Retinal pigment epithelial cell (primary cell): ENCODE results near the gene TRPM2.
A peak's percentile ranks its signal among the peaks of the same experiment; 100 is the strongest.

Source experiments
- DNase-seq: peaks from one replicate; pipeline ENCODE4 v3.0.0-alpha.2; 2010; ENCODE audit warnings: low read depth
- H3K4me3 ChIP-seq: 2 replicates; pipeline ENCODE4 v1.5.1; 2011; ENCODE audit warnings: mild to moderate bottlenecking, low read length, control low read depth, moderate library complexity
- TF ChIP-seq, protein P1 (sequence below): conservative IDR thresholded peaks from 2 replicates; pipeline ENCODE4 v1.5.1; 2011; ENCODE audit warnings: low read depth, low read length, control low read depth, inconsistent platforms

Gene TRPM2

DNA sequence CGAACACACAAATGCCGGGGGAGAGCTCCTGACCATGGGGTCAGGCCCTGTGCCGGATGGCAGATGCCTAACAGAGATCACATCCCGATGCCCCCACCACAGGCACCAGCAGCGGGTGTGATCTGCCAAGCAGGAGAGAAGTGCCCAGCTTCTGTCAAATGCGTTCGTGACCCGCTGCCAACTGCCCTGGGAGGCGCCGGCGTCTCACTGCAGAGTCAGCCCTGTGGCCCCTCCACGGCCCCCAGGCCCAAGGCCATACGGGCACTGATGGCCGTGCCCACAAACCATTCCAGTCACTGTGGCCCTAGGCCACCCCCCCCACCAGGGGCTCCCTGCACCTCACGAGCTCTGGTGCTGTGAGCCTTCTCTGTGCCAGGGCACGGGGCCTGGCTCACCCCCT is 22.2 kb upstream of the TRPM2 start:
- TF ChIP-seq, protein P1, sequence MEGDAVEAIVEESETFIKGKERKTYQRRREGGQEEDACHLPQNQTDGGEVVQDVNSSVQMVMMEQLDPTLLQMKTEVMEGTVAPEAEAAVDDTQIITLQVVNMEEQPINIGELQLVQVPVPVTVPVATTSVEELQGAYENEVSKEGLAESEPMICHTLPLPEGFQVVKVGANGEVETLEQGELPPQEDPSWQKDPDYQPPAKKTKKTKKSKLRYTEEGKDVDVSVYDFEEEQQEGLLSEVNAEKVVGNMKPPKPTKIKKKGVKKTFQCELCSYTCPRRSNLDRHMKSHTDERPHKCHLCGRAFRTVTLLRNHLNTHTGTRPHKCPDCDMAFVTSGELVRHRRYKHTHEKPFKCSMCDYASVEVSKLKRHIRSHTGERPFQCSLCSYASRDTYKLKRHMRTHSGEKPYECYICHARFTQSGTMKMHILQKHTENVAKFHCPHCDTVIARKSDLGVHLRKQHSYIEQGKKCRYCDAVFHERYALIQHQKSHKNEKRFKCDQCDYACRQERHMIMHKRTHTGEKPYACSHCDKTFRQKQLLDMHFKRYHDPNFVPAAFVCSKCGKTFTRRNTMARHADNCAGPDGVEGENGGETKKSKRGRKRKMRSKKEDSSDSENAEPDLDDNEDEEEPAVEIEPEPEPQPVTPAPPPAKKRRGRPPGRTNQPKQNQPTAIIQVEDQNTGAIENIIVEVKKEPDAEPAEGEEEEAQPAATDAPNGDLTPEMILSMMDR = no peak
- DNase-seq = no peak
- H3K4me3 ChIP-seq = no peak overlapping the region

DNA sequence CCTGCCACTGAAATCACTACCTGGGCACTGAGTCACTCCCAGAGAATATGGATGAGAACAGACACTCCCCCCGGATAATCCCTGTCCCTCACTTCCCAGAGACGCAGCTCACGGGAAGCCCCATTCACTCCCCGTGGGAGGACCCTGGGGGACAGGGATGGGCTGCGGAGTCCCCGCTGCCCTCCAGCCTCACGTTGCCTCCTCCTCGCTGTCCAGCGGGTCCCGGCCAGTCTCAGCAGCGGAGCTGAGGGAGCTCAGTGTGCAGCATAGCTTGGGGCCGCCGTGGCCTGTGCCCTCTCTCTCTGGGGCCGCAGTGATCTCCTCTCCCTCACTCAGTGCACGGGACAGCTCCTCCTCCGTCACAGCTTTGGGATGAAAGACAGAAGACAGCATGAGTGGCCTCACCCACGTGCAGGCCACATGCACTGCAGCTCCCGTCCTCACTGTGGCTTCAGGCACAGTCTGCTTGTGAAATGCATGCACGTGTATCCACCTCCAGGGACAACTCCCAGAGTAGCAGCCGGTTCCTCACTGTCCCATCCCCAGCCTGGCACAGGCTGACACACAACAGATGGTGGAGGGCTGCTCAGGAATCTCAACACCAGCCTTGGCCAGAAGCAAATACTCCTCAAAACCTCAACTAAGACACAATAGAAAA is 21.6 kb upstream of the TRPM2 start:
- DNase-seq = peak; percentile 53
- TF ChIP-seq, protein P1 = no peak
- H3K4me3 ChIP-seq = no peak overlapping the region

DNA sequence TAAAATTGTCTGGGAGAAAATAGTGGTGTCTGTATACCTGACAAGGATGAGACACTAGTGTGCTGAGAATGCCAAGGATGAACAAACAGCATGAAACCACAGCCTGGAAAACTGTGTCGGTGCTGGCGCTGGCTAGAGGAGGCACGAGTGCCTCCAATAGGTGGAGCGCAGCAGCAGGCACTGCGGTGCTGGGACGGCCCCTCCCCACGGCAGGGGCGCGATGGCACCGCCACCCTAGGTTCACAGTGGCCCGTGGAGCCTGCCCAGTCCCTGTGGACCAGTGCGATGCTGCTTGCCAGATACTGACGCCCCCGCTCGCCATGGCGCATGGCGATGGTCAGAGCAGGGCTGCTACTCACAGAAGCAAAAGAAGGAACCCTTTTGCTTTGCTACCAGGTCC is 21.0 kb upstream of the TRPM2 start:
- no peak for DNase-seq
- TF ChIP-seq, protein P1 = no peak
- H3K4me3 ChIP-seq = no peak overlapping the region

DNA sequence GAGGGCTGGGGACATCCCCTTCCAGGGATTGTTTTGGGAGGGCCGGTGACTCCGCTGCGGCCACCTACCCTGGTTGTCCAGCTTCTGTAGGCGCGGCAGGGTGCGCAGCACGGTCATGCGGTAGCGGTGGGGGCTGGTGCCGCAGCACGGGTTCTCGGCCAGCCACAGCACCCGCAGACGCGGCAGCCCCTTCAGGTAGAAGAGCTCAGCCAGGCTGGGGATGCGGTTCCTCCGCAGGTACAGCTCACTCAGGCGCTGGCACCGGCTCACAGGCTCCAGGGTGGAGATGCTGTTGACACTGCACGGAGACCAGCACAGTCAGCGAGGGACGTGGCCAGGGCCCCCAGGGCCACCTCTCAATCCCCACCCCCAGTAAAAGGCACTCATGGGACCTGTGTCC is 20.5 kb upstream of the TRPM2 start:
- TF ChIP-seq, protein P1 = no peak
- H3K4me3 ChIP-seq = no peak overlapping the region
- no peak for DNase-seq

DNA sequence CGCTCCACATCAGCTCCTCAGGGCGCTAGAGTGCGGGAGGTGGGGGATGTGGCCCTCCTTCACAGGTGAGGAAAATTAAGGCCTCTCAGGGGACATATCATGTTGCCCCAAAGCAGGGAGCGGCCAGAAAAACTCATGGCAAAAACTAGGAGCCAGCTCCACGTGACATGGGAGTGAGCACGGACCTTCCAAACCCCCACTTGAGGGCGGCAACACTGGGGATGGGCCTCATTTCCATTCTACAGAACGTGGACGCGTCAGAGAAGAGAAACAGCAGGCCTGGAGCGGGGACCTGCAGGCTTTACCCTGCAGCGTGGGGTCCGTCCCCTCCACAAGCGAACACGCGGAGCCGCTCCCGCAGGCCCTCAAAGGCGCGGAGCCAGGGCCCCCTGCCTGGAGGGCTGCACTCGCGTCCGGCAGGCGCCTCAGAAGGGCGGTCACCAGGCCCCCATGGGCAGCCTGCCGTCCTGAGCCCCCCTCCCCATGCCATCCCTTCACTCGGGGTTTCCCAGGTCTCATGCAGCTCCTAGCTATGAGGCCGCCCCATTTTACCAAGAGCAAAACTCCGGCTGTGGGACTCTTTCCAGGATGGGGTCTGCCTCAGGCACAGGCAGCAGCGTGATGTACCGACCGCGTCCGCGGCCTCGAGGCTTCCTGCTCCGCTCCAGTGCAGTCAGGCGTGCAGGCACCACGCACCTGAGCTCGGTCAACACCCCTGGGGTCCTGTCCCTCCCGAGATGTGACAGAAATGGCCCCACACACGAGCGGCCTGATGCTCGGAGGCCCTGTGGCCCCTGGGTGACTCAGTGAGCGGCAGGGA is 19.7 kb upstream of the TRPM2 start:
- TF ChIP-seq, protein P1 = no peak
- H3K4me3 ChIP-seq = no peak overlapping the region

DNA sequence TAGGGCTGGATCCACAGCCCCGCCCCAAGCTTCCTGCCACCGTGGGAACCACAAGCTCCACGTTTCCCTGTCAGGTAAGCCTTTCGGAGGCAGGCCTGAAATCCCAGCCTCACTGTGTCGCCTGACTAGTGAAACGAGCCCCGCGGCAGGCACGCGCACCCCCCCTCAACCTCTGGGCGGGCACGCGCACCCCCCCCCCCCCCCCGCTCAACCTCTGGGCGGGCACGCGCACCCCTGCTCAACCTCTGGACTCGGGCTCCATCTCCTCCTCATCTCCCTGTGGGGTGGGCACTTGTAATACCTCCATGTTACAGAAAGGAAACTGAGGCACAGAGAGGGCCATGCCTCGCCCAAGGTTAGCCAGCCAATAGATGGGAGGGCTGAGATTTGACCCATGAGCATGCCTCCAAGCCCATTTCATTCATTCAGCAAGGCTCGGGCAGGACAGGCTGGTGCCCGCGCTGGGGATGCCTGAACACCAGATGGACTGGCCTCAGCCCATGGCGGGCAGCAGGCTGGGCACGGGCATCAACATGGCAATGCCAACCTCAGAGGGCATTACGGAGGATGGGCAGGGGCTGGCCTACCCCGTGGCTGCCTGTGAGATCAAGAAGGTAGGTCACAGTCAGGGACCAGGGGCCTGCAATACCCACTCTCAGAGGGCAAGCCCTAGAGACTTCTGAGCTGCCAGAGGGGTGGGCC is 18.9 kb upstream of the TRPM2 start:
- no peak for DNase-seq
- TF ChIP-seq, protein P1 = no peak
- H3K4me3 ChIP-seq = no peak overlapping the region

More for the DNA sequence above, 19.7 kb upstream of the TRPM2 start:
- DNase-seq = no peak
